ENCODE measurements around the gene FBXL19. TPM values are rescaled to one million over a fixed set of nuclear protein-coding genes. Genes with fewer than 3 reads are reported as not detected.

The FBXL19 gene
- total RNA-seq, 1 donor from 2014 or later: 14.5 TPM

GRCh38 chr16:30925632-30925987 is 2.2 kb downstream of the FBXL19 start:
- no peak overlapping the region for H3K4me3 ChIP-seq
- no peak for TF ChIP-seq CTCF (IDR thresholded peaks at IDR 0.05)
- H3K9me3 ChIP-seq: no peaks in the 10 kb centered on the region
- DNase-seq (no peak), ATAC-seq (no peak)
- H3K4me1 ChIP-seq: peaks cover 3% of the 10 kb centered on the region
- H3K36me3 ChIP-seq: peaks cover 8% of the 10 kb centered on the region
- intact Hi-C loops (cut with DNase I): no loop called here
- H3K27ac ChIP-seq: no peak overlapping the region
- no peaks in the 10 kb centered on the region for H3K27me3 ChIP-seq (ENCODE audit: low read depth)

- no peak for DNase-seq
- peaks cover 3% of the 10 kb centered on the region for H3K4me1 ChIP-seq
Measured at GRCh38 chr16:30925995-30926811, 2.8 kb downstream of the FBXL19 start.

GRCh38 chr16:30926937-30927788 is 3.8 kb downstream of the FBXL19 start:
- TF ChIP-seq CTCF (IDR thresholded peaks at IDR 0.05): no peak
- DNase-seq (no peak), ATAC-seq (no peak)
- Histone ChIP-seq H3K27ac (no peak overlapping the region), H3K36me3 (peaks cover 24% of the 10 kb centered on the region), H3K27me3 (ENCODE audit: low read depth) (no peaks in the 10 kb centered on the region), H3K9me3 (no peaks in the 10 kb centered on the region), H3K4me3 (no peak overlapping the region), H3K4me1 (peaks cover 3% of the 10 kb centered on the region)
- intact Hi-C loops (cut with DNase I): no loop called here

More at GRCh38 chr16:30925995-30926811, 2.8 kb downstream of the FBXL19 start:
- Histone ChIP-seq H3K36me3 (peaks cover 14% of the 10 kb centered on the region), H3K4me3 (no peak overlapping the region), H3K9me3 (no peaks in the 10 kb centered on the region), H3K27ac (no peak overlapping the region), H3K27me3 (ENCODE audit: low read depth) (no peaks in the 10 kb centered on the region)
- TF ChIP-seq CTCF (IDR thresholded peaks at IDR 0.05): no peak
- intact Hi-C loops (cut with DNase I): no loop called here
- no peak for ATAC-seq

- Histone ChIP-seq H3K4me3 (no peak overlapping the region), H3K4me1 (peaks cover 3% of the 10 kb centered on the region), H3K27ac (no peak overlapping the region), H3K27me3 (ENCODE audit: low read depth) (no peaks in the 10 kb centered on the region), H3K36me3 (peaks cover 31% of the 10 kb centered on the region), H3K9me3 (no peaks in the 10 kb centered on the region)
- ATAC-seq (peak in 1 of 2 donors; percentile 25), DNase-seq (no peak)
- no peak for TF ChIP-seq CTCF (IDR thresholded peaks at IDR 0.05)
- intact Hi-C loops (cut with DNase I): no loop called here
Measured at GRCh38 chr16:30927789-30928378, 4.5 kb downstream of the FBXL19 start.

GRCh38 chr16:30928390-30928789 is 5.0 kb downstream of the FBXL19 start:
- no peak for DNase-seq
- intact Hi-C loops (cut with DNase I): no loop called here
- Histone ChIP-seq H3K4me1 (peaks cover 3% of the 10 kb centered on the region), H3K36me3 (peaks cover 36% of the 10 kb centered on the region), H3K27ac (no peak overlapping the region), H3K9me3 (no peaks in the 10 kb centered on the region), H3K4me3 (no peak overlapping the region), H3K27me3 (ENCODE audit: low read depth) (no peaks in the 10 kb centered on the region)
- ATAC-seq: no peak
- TF ChIP-seq CTCF (IDR thresholded peaks at IDR 0.05): no peak
